OCI-LY1 (cell line): ENCODE data around the gene MRS2.

Experiments used
- H2AFZ ChIP-seq: fragments of 200-600 bp; sonication (generic), shearing (Covaris generic); 2 replicates; pipeline ENCODE4 v1.6.0; 2014; ENCODE audit warnings: antibody characterized with exemption, mild to moderate bottlenecking, low read length
- H3F3A ChIP-seq: fragments of 200-600 bp; sonication (generic), shearing (Covaris generic); 2 replicates; pipeline ENCODE4 v1.6.0; 2014; ENCODE audit warnings: mild to moderate bottlenecking, antibody characterized with exemption, low read length, moderate library complexity; ENCODE audit not compliant: insufficient read depth
- H3K27ac ChIP-seq: fragments of 200-600 bp; sonication (generic); 2 replicates; pipeline ENCODE4 v1.5.1; 2014; ENCODE audit warnings: low read length, mixed run types, mild to moderate bottlenecking, low read depth; ENCODE audit not compliant: poor library complexity, severe bottlenecking
- H3K27me3 ChIP-seq: fragments of 200-600 bp; sonication (generic); 2 replicates; pipeline ENCODE4 v1.6.0; 2014; ENCODE audit warnings: antibody characterized with exemption, mild to moderate bottlenecking, low read length, moderate library complexity; ENCODE audit not compliant: insufficient read depth
- H3K36me3 ChIP-seq: fragments of 200-600 bp; sonication (generic); 2 replicates; pipeline ENCODE4 v1.6.1; 2014; ENCODE audit warnings: mild to moderate bottlenecking, antibody characterized with exemption, low read length, moderate library complexity, mixed read lengths; ENCODE audit not compliant: insufficient read depth
- H3K4me1 ChIP-seq: fragments of 200-600 bp; sonication (generic); 2 replicates; pipeline ENCODE4 v1.5.1; 2014; ENCODE audit warnings: mild to moderate bottlenecking, low read length, moderate library complexity; ENCODE audit not compliant: insufficient read depth, severe bottlenecking
- H3K4me2 ChIP-seq: fragments of 200-600 bp; sonication (generic), shearing (Covaris generic); 2 replicates; pipeline ENCODE4 v1.6.1; 2014; ENCODE audit warnings: low read length
- H3K4me3 ChIP-seq: fragments of 200-600 bp; sonication (generic); 2 replicates; pipeline ENCODE4 v1.5.1; 2014; ENCODE audit warnings: low read length, low read depth, mild to moderate bottlenecking, mixed read lengths; ENCODE audit not compliant: poor library complexity, severe bottlenecking
- H3K79me2 ChIP-seq: fragments of 200-600 bp; shearing (Covaris generic); 2 replicates; pipeline ENCODE4 v1.6.1; 2016; ENCODE audit warnings: mixed run types, low read length, mixed read lengths; ENCODE audit not compliant: insufficient read depth
- H3K9ac ChIP-seq: fragments of 200-600 bp; sonication (generic), shearing (Covaris generic); 2 replicates; pipeline ENCODE4 v1.6.1; 2014; ENCODE audit warnings: mild to moderate bottlenecking, low read length, mixed read lengths
- H3K9me2 ChIP-seq: fragments of 200-600 bp; sonication (generic), shearing (Covaris generic); 2 replicates; pipeline ENCODE4 v1.6.1; 2014; ENCODE audit warnings: low read depth, mild to moderate bottlenecking, low read length, mixed read lengths
- H3K9me3 ChIP-seq: fragments of 200-600 bp; shearing (Covaris generic); 2 replicates; pipeline ENCODE4 v1.6.1; 2014; ENCODE audit warnings: low read length, mixed read lengths
- H4K20me1 ChIP-seq: fragments of 200-600 bp; sonication (generic), shearing (Covaris generic); 2 replicates; pipeline ENCODE4 v1.6.0; 2016; ENCODE audit warnings: mild to moderate bottlenecking, low read length; ENCODE audit not compliant: insufficient read depth
- CTCF ChIP-seq: fragments of 200-600 bp; sonication (generic), shearing (Covaris generic); IDR thresholded peaks from 2 replicates; pipeline ENCODE4 v1.5.1; 2017; ENCODE audit warnings: mild to moderate bottlenecking, antibody characterized with exemption, low read length, moderate library complexity, mixed read lengths
- EZH2 ChIP-seq: fragments of 200-600 bp; sonication (generic), shearing (Covaris generic); IDR thresholded peaks from 2 replicates; pipeline ENCODE4 v1.8.0; 2017; ENCODE audit warnings: borderline replicate concordance, mixed run types, mild to moderate bottlenecking, antibody characterized with exemption, low read length, moderate library complexity, mixed read lengths

MRS2 gene

GRCh38 chr6:24444588-24444987 lies 41.9 kb downstream of the MRS2 start:
- Histone ChIP-seq H2AFZ (no peak overlapping the region), H3K4me2 (no peak overlapping the region), H3K4me3 (no peak overlapping the region), H3K36me3 (peaks cover 7% of the 10 kb centered on the region; the same call in 1 of the 2 replicates), H3F3A (no peaks in the 10 kb centered on the region), H3K79me2 (no peaks in the 10 kb centered on the region), H3K27ac (no peak overlapping the region), H3K9ac (no peak overlapping the region), H3K9me3 (no peaks in the 10 kb centered on the region), H4K20me1 (no peaks in the 10 kb centered on the region), H3K9me2 (no peaks in the 10 kb centered on the region), H3K27me3 (no peaks in the 10 kb centered on the region), H3K4me1 (no peaks in the 10 kb centered on the region)
- TF ChIP-seq EZH2 (no peak), CTCF (no peak)

GRCh38 chr6:24445704-24446103 lies 43.0 kb downstream of the MRS2 start:
- Histone ChIP-seq H3K4me1 (no peaks in the 10 kb centered on the region), H3F3A (no peaks in the 10 kb centered on the region), H3K9ac (no peak overlapping the region), H3K9me3 (no peaks in the 10 kb centered on the region), H3K4me3 (no peak overlapping the region), H2AFZ (no peak overlapping the region), H3K36me3 (no peaks in the 10 kb centered on the region), H4K20me1 (no peaks in the 10 kb centered on the region), H3K27me3 (no peaks in the 10 kb centered on the region), H3K9me2 (no peaks in the 10 kb centered on the region), H3K4me2 (no peak overlapping the region), H3K27ac (no peak overlapping the region), H3K79me2 (no peaks in the 10 kb centered on the region)
- TF ChIP-seq CTCF (no peak), EZH2 (no peak)

- Histone ChIP-seq H3K9ac (no peak overlapping the region), H3F3A (no peaks in the 10 kb centered on the region), H4K20me1 (no peaks in the 10 kb centered on the region)
Measured at GRCh38 chr6:24446670-24447069, 43.9 kb downstream of the MRS2 start.

More at GRCh38 chr6:24446670-24447069, 43.9 kb downstream of the MRS2 start:
- no peak overlapping the region for H3K4me3 ChIP-seq
- H3K4me2 ChIP-seq = no peak overlapping the region
- no peaks in the 10 kb centered on the region for H3K79me2 ChIP-seq
- H2AFZ ChIP-seq = no peak overlapping the region
- H3K9me2 ChIP-seq = no peaks in the 10 kb centered on the region
- H3K27me3 ChIP-seq = no peaks in the 10 kb centered on the region
- no peaks in the 10 kb centered on the region for H3K36me3 ChIP-seq
- no peak overlapping the region for H3K27ac ChIP-seq
- TF ChIP-seq CTCF = no peak
- no peak for TF ChIP-seq EZH2
- H3K4me1 ChIP-seq = no peaks in the 10 kb centered on the region
- no peaks in the 10 kb centered on the region for H3K9me3 ChIP-seq
